Measurements from ENCODE around the gene CYP2F1.
"Not testable (repeated sequence)": the region's sequence is repeated elsewhere in the genome, so short reads cannot be mapped to it uniquely, and the experiment has no call there.

CYP2F1 gene

GRCh38 chr19:41112728-41113290 lies 1.4 kb upstream of the CYP2F1 start:
- no peak for TF ChIP-seq CTCF (IDR thresholded peaks at IDR 0.05; ENCODE audit: insufficient read depth, missing control alignments)
- FAIRE-seq, result no peak
- DNase-seq (ENCODE audit: insufficient read length, low spot score), result no peak

GRCh38 chr19:41116261-41116660 lies 2.0 kb downstream of the CYP2F1 start:
- no peak for FAIRE-seq
- no peak for TF ChIP-seq CTCF (IDR thresholded peaks at IDR 0.05; ENCODE audit: insufficient read depth, missing control alignments)
- no peak for DNase-seq (ENCODE audit: insufficient read length, low spot score)

- not testable (repeated sequence) for DNase-seq (ENCODE audit: insufficient read length, low spot score); FAIRE-seq
Measured at GRCh38 chr19:41120929-41121911, 7.0 kb downstream of the CYP2F1 start.

GRCh38 chr19:41122846-41123245 lies 8.6 kb downstream of the CYP2F1 start:
- DNase-seq (ENCODE audit: insufficient read length, low spot score); FAIRE-seq: not testable (repeated sequence)

DNA sequence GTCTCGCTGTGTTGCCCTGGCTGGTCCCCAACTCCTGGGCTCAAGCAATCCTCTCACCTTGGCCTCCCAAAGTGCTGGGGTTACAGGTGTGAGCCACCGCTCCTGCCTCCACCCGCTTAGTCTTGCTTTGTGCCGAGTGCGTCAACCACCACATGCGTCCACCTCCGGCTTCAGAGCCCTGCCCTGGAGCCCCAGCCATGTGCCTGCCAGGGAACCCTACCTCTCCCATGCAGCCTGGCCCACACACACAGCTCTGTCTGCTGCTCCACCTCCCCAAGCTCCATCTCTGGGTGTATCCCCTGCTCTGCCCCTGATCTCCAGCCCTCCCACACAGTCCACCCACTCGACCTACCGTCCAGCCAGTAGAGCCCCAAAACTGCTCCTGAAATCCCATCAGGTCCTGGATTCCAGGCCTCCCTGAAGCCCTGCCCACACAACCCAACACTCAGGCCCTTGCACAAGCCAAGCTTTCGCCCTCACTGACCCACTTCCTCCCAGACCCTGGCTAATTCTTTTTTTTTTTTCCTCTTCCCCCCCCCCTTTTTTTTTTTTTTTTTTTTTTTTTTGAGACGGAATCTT lies 9.6 kb downstream of the CYP2F1 start:
- DNase-seq (ENCODE audit: insufficient read length, low spot score) (no peak), FAIRE-seq (no peak)
- TF ChIP-seq CTCF (IDR thresholded peaks at IDR 0.05; ENCODE audit: insufficient read depth, missing control alignments), result no peak

- TF ChIP-seq CTCF (IDR thresholded peaks at IDR 0.05; ENCODE audit: insufficient read depth, missing control alignments), result peak; percentile 38
- not testable (repeated sequence) for DNase-seq (ENCODE audit: insufficient read length, low spot score); FAIRE-seq
Measured at GRCh38 chr19:41126765-41127203, 12.6 kb downstream of the CYP2F1 start.

DNA sequence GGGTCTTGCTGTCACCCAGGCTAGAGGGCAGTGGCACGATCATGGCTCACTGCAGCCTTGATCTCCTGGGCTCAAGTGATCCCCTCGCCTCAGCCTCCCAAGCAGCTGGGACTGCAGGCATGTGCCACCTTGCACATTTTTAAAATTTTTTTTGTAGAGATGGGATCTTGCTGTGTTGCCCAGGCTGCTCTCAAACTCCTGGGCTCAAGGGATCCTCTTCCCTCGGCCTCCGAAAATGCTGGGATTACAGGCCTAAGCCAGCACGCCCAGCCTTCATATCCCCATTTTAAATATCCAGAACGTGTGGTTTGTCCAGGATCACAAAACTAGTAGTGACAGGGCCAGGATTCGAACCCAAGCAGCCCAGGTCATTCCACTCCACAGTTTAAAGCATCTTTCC lies 13.1 kb downstream of the CYP2F1 start:
- DNase-seq (ENCODE audit: insufficient read length, low spot score); FAIRE-seq: not testable (repeated sequence)

- not testable (repeated sequence) for FAIRE-seq; DNase-seq (ENCODE audit: insufficient read length, low spot score)
Measured at GRCh38 chr19:41127801-41128300, 13.6 kb downstream of the CYP2F1 start.

DNA sequence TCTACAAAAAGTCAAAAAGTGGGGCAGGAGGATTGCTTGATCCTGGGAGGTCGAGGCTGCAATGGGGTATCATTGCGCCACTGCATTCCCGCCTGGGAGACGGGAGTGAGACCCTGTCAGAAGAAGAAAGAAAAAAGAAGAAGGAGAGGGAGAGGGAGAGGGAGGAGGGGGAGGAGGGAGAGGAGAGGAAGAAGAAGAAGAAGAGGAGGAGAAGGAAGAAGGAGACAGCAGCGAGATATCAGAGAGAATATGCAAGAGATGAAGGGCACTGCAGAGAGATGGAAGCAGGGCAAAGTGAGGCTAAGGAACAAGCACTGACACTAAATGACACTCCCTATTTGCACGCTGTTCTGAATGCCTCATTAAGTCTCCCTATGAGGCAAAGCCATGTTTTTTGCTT lies 14.5 kb downstream of the CYP2F1 start:
- FAIRE-seq, result no peak
- TF ChIP-seq CTCF (IDR thresholded peaks at IDR 0.05; ENCODE audit: insufficient read depth, missing control alignments), result no peak
- no peak for DNase-seq (ENCODE audit: insufficient read length, low spot score)
